ENCODE results near the gene POMT2. TPM values are rescaled to one million over a fixed set of nuclear protein-coding genes. Genes with fewer than 3 reads are reported as not detected.

The POMT2 gene
- total RNA-seq, 2 experiments from 2014 or later: 7.6 to 8.2 TPM

DNA sequence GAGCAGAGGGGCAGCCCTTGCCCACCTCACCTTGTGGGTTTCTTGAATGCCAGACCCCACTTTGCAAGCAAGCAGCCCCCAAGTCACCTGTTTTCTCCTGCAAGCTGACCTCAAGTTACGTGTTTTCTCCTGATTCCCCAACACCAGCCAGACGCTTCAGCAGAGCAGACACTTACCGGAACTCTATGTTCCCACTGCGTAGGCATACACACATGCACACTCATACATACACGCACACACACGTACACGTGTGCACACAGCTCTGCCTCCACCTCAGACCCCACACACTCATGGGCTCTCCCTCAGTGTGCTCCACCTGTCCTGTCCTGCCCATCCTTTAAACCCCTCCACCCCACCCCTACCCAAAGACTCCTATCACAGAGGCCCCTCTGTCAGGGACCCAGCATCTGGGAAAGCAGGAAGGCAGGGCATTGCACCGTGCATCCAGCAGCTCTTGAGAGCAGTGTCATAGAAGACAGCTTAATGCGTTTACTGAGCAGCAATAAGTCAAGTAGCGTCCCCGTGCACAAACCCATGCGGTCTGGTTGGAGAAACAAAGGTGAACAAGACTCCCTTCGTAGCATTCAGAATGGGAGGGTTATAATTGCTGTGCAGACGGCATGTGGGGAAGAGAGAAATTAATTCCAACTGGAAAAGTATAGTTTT, 94.7 kb downstream of the POMT2 start:
- Mint-ChIP-seq H3K9me3 (peaks cover under 1% of the 10 kb centered on the region), H3K4me3 (no peak overlapping the region), H3K36me3 (ENCODE audit: low read depth) (no peaks in the 10 kb centered on the region), H3K27me3 (no peaks in the 10 kb centered on the region), H3K27ac (no peak overlapping the region), H3K4me1 (ENCODE audit: low read depth) (no peaks in the 10 kb centered on the region)
- CTCF ChIA-PET: no interaction called here
- TF ChIP-seq, protein P1, sequence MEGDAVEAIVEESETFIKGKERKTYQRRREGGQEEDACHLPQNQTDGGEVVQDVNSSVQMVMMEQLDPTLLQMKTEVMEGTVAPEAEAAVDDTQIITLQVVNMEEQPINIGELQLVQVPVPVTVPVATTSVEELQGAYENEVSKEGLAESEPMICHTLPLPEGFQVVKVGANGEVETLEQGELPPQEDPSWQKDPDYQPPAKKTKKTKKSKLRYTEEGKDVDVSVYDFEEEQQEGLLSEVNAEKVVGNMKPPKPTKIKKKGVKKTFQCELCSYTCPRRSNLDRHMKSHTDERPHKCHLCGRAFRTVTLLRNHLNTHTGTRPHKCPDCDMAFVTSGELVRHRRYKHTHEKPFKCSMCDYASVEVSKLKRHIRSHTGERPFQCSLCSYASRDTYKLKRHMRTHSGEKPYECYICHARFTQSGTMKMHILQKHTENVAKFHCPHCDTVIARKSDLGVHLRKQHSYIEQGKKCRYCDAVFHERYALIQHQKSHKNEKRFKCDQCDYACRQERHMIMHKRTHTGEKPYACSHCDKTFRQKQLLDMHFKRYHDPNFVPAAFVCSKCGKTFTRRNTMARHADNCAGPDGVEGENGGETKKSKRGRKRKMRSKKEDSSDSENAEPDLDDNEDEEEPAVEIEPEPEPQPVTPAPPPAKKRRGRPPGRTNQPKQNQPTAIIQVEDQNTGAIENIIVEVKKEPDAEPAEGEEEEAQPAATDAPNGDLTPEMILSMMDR (IDR thresholded peaks at IDR 0.05): no peak
- ATAC-seq (ENCODE audit: poor library complexity): no peak
- POLR2A ChIA-PET: no interaction called here
- Histone ChIP-seq H3K4me1 (ENCODE audit: insufficient read depth, low read length) (no peaks in the 10 kb centered on the region), H3K36me3 (ENCODE audit: insufficient read depth, low read length) (no peaks in the 10 kb centered on the region), H3K27ac (ENCODE audit: low read depth in 1 of 2, low read length in 2 of 2) (no peak overlapping the region), H3K9me3 (ENCODE audit: control insufficient read depth in 1 of 2, insufficient read depth in 1 of 2, low read length in 2 of 2) (no peaks in the 10 kb centered on the region), H3K27me3 (ENCODE audit: control insufficient read depth in 1 of 2, insufficient read depth in 2 of 2, low read length in 2 of 2) (no peaks in the 10 kb centered on the region), H3K4me3 (ENCODE audit: low read length) (no peak overlapping the region)
- intact Hi-C loops (cut with DNase I, micrococcal nuclease): no loop called here
- no peak for DNase-seq

- no peak overlapping the region for H3K4me3 ChIP-seq (ENCODE audit: low read length)
- Mint-ChIP-seq H3K27ac (no peak overlapping the region), H3K4me3 (no peak overlapping the region), H3K27me3 (no peaks in the 10 kb centered on the region), H3K36me3 (ENCODE audit: low read depth) (no peaks in the 10 kb centered on the region), H3K4me1 (ENCODE audit: low read depth) (no peaks in the 10 kb centered on the region), H3K9me3 (no peaks in the 10 kb centered on the region)
- intact Hi-C loops (cut with DNase I, micrococcal nuclease): no loop called here
- TF ChIP-seq, protein P1 (IDR thresholded peaks at IDR 0.05): no peak
- no peaks in the 10 kb centered on the region for H3K36me3 ChIP-seq (ENCODE audit: insufficient read depth, low read length)
- no peaks in the 10 kb centered on the region for H3K27me3 ChIP-seq (ENCODE audit: control insufficient read depth in 1 of 2, insufficient read depth in 2 of 2, low read length in 2 of 2)
- no peaks in the 10 kb centered on the region for H3K4me1 ChIP-seq (ENCODE audit: insufficient read depth, low read length)
- H3K27ac ChIP-seq (ENCODE audit: low read depth in 1 of 2, low read length in 2 of 2): no peak overlapping the region
- ChIA-PET POLR2A (no interaction called here), CTCF (no interaction called here)
- no peaks in the 10 kb centered on the region for H3K9me3 ChIP-seq (ENCODE audit: control insufficient read depth in 1 of 2, insufficient read depth in 1 of 2, low read length in 2 of 2)
- no peak for ATAC-seq (ENCODE audit: poor library complexity)
- DNase-seq: no peak
Observed at GRCh38 chr14:77225254-77225653, 95.4 kb downstream of the POMT2 start.

Small RNA genes within 50 kb of the gene (microRNA-seq; reads per million reads assigned to microRNA genes)
- not detected for gene MIR1260A (ENCODE audit: borderline microRNAs expressed, borderline replicate concordance)

Other genes starting within 250 kb of the POMT2 start
- gene CIPC, start 222.6 kb downstream of the POMT2 start, total RNA-seq: 10 to 100 TPM in 1 of 2 experiments, 1 to 10 TPM in 1; 8.2 to 10.7 TPM
- gene ZDHHC22, start 179.1 kb downstream of the POMT2 start, total RNA-seq: not detected
- under 1 TPM; 0.58 to 0.89 TPM for gene TMEM63C, start 139.1 kb downstream of the POMT2 start, total RNA-seq
- gene NGB, start 49.7 kb downstream of the POMT2 start, total RNA-seq: not detected
- gene GSTZ1, start 153 bp upstream of the POMT2 start, total RNA-seq: 1 to 10 TPM; 5.6 to 5.7 TPM
- 1 to 10 TPM; 4.9 to 5.1 TPM for gene TMED8, start 56.2 kb upstream of the POMT2 start, total RNA-seq
- under 1 TPM in 1 of 2 experiments, not detected in 1; 0.34 TPM for gene SAMD15, start 56.5 kb upstream of the POMT2 start, total RNA-seq
- gene NOXRED1, start 102.6 kb upstream of the POMT2 start, total RNA-seq: under 1 TPM; 0.16 to 0.42 TPM
- gene VIPAS39, start 136.7 kb upstream of the POMT2 start, total RNA-seq: 1 to 10 TPM; 7.6 to 8.7 TPM
- 10 to 100 TPM; 28.7 to 33.7 TPM for gene AHSA1, start 137.2 kb upstream of the POMT2 start, total RNA-seq
- not detected for gene ISM2, start 177.9 kb upstream of the POMT2 start, total RNA-seq

Measured in CD4-positive, alpha-beta T cell (primary cell).